GM23338 (cell line): ENCODE data around the gene SRD5A3.

Experiments
- CREB1 ChIP-seq: fragments of 250-450 bp; sonication (Bioruptor Pico); IDR thresholded peaks from 2 replicates; pipeline ENCODE4 v1.5.0; 2020; ENCODE audit warnings: low read depth, mild to moderate bottlenecking, moderate library complexity
- EZH2phosphoT487 ChIP-seq: fragments of 200-600 bp; sonication (generic); IDR thresholded peaks from one replicate; pipeline ENCODE4 v1.8.1; 2018; ENCODE audit warnings: antibody characterized with exemption; ENCODE audit not compliant: unreplicated experiment
- TF ChIP-seq, protein P1 (sequence below), 2 experiments: fragments of 200-600 bp in 1 of 2; sonication (generic) in 1 of 2; conservative IDR thresholded peaks; 2 replicates each; pipeline versions ENCODE4 v1.5.1 to v1.6.1; 2016 to 2017; ENCODE audit warnings: antibody characterized with exemption in 2 of 2, low read depth in 2 of 2, mild to moderate bottlenecking in 2 of 2, moderate library complexity in 1 of 2

DNA sequence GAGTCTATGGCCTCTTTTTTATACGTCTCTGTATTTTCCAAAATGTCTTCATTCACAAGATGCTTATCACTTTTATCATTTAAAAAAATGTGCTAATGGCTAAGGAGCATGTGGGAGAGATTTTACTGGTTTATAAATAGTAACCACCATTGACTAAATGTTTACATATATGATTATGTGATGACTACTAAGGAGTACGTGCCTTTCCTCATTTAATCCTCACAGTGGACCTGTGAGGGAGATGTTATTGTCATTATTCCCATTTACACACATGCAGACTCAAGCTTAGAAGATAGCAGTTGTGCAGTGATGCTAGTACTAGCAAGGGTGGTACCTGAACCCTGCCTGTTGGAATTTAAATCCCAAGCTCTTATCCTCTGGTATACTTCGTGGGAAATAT is 2.4 kb downstream of the SRD5A3 start:
- TF ChIP-seq EZH2phosphoT487 (no peak), CREB1 (no peak)
- TF ChIP-seq, protein P1, sequence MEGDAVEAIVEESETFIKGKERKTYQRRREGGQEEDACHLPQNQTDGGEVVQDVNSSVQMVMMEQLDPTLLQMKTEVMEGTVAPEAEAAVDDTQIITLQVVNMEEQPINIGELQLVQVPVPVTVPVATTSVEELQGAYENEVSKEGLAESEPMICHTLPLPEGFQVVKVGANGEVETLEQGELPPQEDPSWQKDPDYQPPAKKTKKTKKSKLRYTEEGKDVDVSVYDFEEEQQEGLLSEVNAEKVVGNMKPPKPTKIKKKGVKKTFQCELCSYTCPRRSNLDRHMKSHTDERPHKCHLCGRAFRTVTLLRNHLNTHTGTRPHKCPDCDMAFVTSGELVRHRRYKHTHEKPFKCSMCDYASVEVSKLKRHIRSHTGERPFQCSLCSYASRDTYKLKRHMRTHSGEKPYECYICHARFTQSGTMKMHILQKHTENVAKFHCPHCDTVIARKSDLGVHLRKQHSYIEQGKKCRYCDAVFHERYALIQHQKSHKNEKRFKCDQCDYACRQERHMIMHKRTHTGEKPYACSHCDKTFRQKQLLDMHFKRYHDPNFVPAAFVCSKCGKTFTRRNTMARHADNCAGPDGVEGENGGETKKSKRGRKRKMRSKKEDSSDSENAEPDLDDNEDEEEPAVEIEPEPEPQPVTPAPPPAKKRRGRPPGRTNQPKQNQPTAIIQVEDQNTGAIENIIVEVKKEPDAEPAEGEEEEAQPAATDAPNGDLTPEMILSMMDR (conservative IDR thresholded peaks at IDR 0.05; ENCODE audit: low read depth in 2 of 2), result no peak
